ENCODE results near the gene PCDHB5. TPM values are rescaled to one million over a fixed set of nuclear protein-coding genes. Genes with fewer than 3 reads are reported as not detected.
"Not testable (repeated sequence)": the region's sequence is repeated elsewhere in the genome, so short reads cannot be mapped to it uniquely, and the experiment has no call there.

PCDHB5 gene
- total RNA-seq, 1 experiment from 2014 or later = 12.5 TPM

GRCh38 chr5:141127305-141127704 is 7.7 kb upstream of the PCDHB5 start (continued):
- no peak for TF ChIP-seq USF2 (CRISPR knock-in tag; IDR thresholded peaks at IDR 0.05)
- TF ChIP-seq GTF2I (CRISPR knock-in tag; conservative IDR thresholded peaks at IDR 0.05) = no peak

- H3K4me3 Mint-ChIP-seq = peak overlapping the region; percentile 74
- ChIA-PET POLR2A (no interaction called here), CTCF (interaction anchor here (0.6 to 4.0 kb wide), 54 partner anchors 8 to 428 kb away, joined by 3 to 45 read pairs (median 5); partner anchors contain the start of genes PCDHA4, PCDHB1, PCDHB10 and PCDHB11)
- peak; percentile 26 for ATAC-seq
- H3K36me3 Mint-ChIP-seq = peaks cover 24% of the 10 kb centered on the region
- no peak overlapping the region for H3K27ac Mint-ChIP-seq
- TF ChIP-seq GABPB1 (CRISPR knock-in tag; IDR thresholded peaks at IDR 0.05) (no peak), NR2C2 (CRISPR knock-in tag; IDR thresholded peaks at IDR 0.05) (no peak), ZNF232 (CRISPR knock-in tag; IDR thresholded peaks at IDR 0.05) (no peak), ZNF396 (CRISPR knock-in tag; IDR thresholded peaks at IDR 0.05; ENCODE audit: borderline replicate concordance) (no peak), ZNF671 (CRISPR knock-in tag; IDR thresholded peaks at IDR 0.05) (no peak), HMGA2 (CRISPR knock-in tag; IDR thresholded peaks at IDR 0.05) (no peak), TCF7 (CRISPR knock-in tag; IDR thresholded peaks at IDR 0.05; ENCODE audit: low read depth) (no peak), SMAD4 (CRISPR knock-in tag; IDR thresholded peaks at IDR 0.05) (no peak), ZNF423 (CRISPR knock-in tag; IDR thresholded peaks at IDR 0.05) (no peak), MXD4 (CRISPR knock-in tag; IDR thresholded peaks at IDR 0.05; ENCODE audit: borderline replicate concordance) (no peak), ZNF317 (CRISPR knock-in tag; IDR thresholded peaks at IDR 0.05; ENCODE audit: borderline replicate concordance, low read depth) (no peak), STAT6 (CRISPR knock-in tag; conservative IDR thresholded peaks at IDR 0.05; ENCODE audit: low read depth) (no peak), E2F4 (CRISPR knock-in tag; IDR thresholded peaks at IDR 0.05; ENCODE audit: borderline replicate concordance, low read depth) (no peak), CDX4 (CRISPR knock-in tag; IDR thresholded peaks at IDR 0.05; ENCODE audit: borderline replicate concordance) (no peak), ZNF281 (CRISPR knock-in tag; IDR thresholded peaks at IDR 0.05) (no peak), CBFB (CRISPR knock-in tag; IDR thresholded peaks at IDR 0.05; ENCODE audit: low read depth) (no peak), ATF6 (CRISPR knock-in tag; IDR thresholded peaks at IDR 0.05) (no peak)
- H3K9me3 Mint-ChIP-seq = peaks cover 40% of the 10 kb centered on the region
- no peak for DNase-seq (ENCODE audit: low spot score)
- H3K27me3 Mint-ChIP-seq (ENCODE audit: low read depth) = no peaks in the 10 kb centered on the region
- H3K4me1 Mint-ChIP-seq = peaks cover 4% of the 10 kb centered on the region; the same call in 1 of the 2 replicates
Observed at GRCh38 chr5:141135718-141136266, 786 bp downstream of the PCDHB5 start.

- POLR2A ChIA-PET; CTCF ChIA-PET; H3K4me3 Mint-ChIP-seq; H3K4me1 Mint-ChIP-seq; H3K27ac Mint-ChIP-seq; H3K27me3 Mint-ChIP-seq (ENCODE audit: low read depth); ATAC-seq; DNase-seq (ENCODE audit: low spot score): not testable (repeated sequence)
- Mint-ChIP-seq H3K36me3 (peaks cover 24% of the 10 kb centered on the region), H3K9me3 (peaks cover 36% of the 10 kb centered on the region)
Observed at GRCh38 chr5:141137346-141137745, 2.3 kb downstream of the PCDHB5 start.
